HG03520 (cell line): ENCODE results near the gene AEBP2.

ENCODE experiments used
- ATAC-seq: cut with Tn5 transposase; IDR thresholded peaks from one replicate; pipeline ENCODE4 v1.9.1; 2021; ENCODE audit warnings: mild to moderate bottlenecking, moderate library complexity; ENCODE audit not compliant: unreplicated experiment

The AEBP2 gene

DNA sequence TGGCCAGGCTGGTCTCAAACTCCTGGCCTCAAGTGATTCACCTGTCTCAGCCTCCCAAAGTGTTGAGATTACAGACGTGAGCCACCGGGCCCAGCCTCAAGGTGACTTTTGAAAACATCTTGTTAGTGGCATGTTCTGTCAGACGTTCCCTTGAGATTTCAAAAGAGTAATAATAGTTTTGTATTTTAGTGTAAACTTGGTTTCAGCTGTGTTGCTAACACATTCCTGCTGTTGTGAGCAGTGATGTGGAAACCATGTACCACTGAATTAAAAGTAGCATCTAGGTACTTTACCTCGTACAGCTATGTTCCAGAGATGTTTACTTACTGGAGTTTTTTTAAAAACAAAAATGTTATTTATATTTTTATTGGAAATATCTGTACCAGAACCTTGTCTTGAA is 111.3 kb downstream of the AEBP2 start:
- ATAC-seq = no peak

DNA sequence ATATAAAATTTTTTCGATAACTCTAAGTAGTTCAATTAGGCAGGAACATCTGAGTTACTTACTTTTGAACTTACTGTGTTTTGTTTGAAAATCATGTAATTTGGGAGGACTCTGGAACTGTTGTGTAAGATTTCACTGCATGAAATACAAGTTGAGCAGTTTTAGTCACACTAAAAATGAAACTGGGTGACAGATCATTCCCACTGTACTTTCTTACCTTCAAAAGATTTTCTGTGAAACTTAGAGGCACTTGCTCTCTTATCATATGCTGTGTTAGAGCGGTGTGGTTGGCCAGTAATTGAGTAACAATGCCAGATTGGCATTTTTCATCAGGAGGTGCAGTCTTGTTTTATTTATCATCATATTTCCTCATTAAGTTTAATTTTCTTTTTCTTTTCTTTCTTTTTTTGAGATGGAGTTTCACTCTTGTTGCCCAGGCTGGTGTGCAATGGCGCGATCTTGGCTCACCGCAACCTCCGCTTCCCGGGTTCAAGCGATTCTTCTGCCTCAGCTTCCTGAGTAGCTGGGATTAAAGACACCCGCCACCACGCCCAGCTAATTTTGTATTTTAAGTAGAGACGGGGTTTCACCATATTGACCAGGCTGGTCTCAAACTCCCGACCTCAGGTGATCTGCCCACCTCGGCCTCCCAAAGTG is 113.3 kb downstream of the AEBP2 start:
- peak; percentile 81 for ATAC-seq

DNA sequence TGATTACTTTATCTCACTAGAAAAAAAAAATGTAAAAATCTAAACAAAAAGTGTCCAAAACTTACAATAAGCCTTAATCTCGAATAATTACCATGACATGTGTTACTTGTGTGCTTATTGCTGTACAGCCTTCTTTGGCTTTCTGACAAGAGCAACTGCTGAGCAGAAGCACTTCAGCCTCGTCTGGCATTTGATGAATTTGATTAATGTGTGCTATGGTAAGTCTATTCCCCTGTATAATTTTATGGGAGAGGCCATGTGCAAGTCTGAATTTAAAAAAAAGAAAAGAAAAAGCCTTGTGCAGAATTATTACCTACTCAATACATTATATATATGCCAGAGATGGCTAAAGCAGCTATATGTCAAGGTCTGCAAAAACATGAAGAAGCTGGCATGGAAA is 113.9 kb downstream of the AEBP2 start:
- no peak for ATAC-seq

DNA sequence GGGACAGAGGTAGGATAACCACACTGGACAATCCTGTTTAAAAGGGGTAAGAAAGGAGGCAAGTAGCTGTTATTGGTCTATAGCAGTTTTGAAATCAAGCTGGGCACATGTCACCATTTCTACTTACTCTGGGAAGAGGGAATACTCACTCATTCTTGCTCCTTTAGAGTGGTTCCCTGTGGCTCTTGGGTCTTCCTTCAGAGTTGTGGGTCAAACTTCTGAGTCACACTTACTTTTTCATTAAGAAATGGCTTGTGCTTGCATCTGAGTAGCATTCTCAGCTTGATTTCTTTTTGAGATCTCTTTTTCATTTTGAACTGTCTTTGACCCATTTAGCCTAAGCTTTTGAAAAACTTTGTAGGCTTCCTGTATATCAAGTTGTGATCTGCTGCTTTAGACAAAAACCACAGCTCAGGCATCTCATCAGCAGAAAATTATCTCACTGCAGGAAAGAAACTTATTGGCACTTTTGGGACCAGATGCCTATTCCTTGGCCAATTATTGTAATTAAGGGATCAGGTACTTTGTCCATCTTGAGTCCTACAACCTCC is 122.2 kb downstream of the AEBP2 start:
- no peak for ATAC-seq
